K562 (cell line): ENCODE measurements around the gene PCK1. TPM values are rescaled to one million over a fixed set of nuclear protein-coding genes. Genes with fewer than 3 reads are reported as not detected.

ENCODE experiments used
- CC2D1A ChIP-seq: fragments of 450-650 bp; IDR thresholded peaks from 2 replicates; pipeline ENCODE4 v1.6.1; 2017; ENCODE audit warnings: mild to moderate bottlenecking
- CEBPZ ChIP-seq: fragments of 150-350 bp; IDR thresholded peaks from 2 replicates; pipeline ENCODE4 v1.6.1; 2014; ENCODE audit warnings: low read depth, mild to moderate bottlenecking, low read length, borderline replicate concordance
- HMGN3 ChIP-seq: IDR thresholded peaks from 2 replicates; pipeline ENCODE4 v1.6.1; 2011; ENCODE audit warnings: borderline replicate concordance, low read depth, mild to moderate bottlenecking, mixed read lengths, low read length; ENCODE audit not compliant: insufficient read length; ENCODE audit errors: extremely low read depth
- MGA ChIP-seq: fragments of 450-650 bp; IDR thresholded peaks from 2 replicates; pipeline ENCODE4 v1.6.1; 2016; ENCODE audit warnings: mild to moderate bottlenecking, moderate library complexity
- SP1 ChIP-seq: sonication (generic); formaldehyde crosslinking; IDR thresholded peaks from 2 replicates; pipeline ENCODE4 v1.8.1; 2022; ENCODE audit warnings: mild to moderate bottlenecking, missing genetic modification reagents
- TCF15 ChIP-seq: fragments of 250-450 bp; sonication (Bioruptor Pico); IDR thresholded peaks from 2 replicates; pipeline ENCODE4 v1.8.0; 2022; ENCODE audit warnings: moderate library complexity, mild to moderate bottlenecking, inconsistent platforms
- TSC22D4 ChIP-seq: fragments of 450-650 bp; IDR thresholded peaks from 2 replicates; pipeline ENCODE4 v1.6.1; 2016; ENCODE audit warnings: missing genetic modification characterization, missing biosample characterization, control low read depth
- polyA plus RNA-seq, 8 experiments: library from polyadenylated mRNA; depleted of rRNA in 4 of 8; stranded (reverse) in 5 of 8; unstranded in 3 of 8; fragments of >200 nt; fragmentation: Nextera tagmentation in 2 of 8; fragmentation: Illumina TruSeq in 1 of 8; extraction: Ambion mirVana in 2 of 8; extraction: Trizol in 1 of 8; gene quantifications; 2 replicates each; pipeline versions ENCODE4 v1.2.1 to v1.2.3, GENCODE V29; 2011 to 2014; ENCODE audit warnings: inconsistent platforms in 1 of 8, missing spikeins in 1 of 8
- total RNA-seq, 7 experiments: library from RNA; depleted of rRNA in 6 of 7; stranded (reverse); fragments of >200 nt in 6 of 7; fragmentation: Illumina TruSeq in 2 of 7; extraction: Trizol in 2 of 7; gene quantifications; 2 replicates each; pipeline versions ENCODE4 v1.2.1 to v1.2.3, GENCODE V29; 2011 to 2021; ENCODE audit warnings: low replicate concordance in 1 of 7

PCK1 gene
- total and polyA plus RNA-seq, 9 of the 15 experiments (the other 6 are each of a cell fraction or from before 2014, with no cell fraction given) = 0.05 to 0.73 (median 0.15) TPM

GRCh38 chr20:57581202-57582028, 20.5 kb downstream of the PCK1 start (continued):
- TF ChIP-seq CEBPZ (no peak), TSC22D4 (tag) (no peak), CC2D1A (no peak), MGA (peak; percentile 17; the same call in 1 of the 2 replicates), SP1 (no peak), HMGN3 (no peak), TCF15 (CRISPR knock-in tag) (no peak)
